ENCODE results near the gene LPCAT4.
"Not testable (repeated sequence)": the region's sequence is repeated elsewhere in the genome, so short reads cannot be mapped to it uniquely, and the experiment has no call there.

LPCAT4 gene

DNA sequence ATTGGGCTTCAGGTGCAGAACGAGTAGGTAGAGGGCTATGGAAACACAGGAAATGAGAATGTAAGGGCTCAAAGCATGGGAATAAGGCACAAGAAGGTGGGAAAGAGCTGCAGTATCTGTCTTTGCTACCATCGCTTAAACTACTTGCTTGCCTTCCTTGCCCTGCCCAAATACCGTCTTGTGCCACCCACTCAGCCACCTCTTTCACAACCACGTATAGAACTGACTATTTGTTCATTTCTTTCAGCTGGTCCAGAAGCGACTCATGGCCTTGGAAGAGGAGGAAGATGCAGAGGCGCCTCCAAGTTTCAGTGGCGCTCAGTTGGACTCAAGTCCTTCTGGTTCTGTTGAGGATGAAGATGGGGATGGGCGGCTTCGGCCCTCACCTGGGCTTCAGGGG is 11.8 kb downstream of the LPCAT4 start:
- H3K36me3 ChIP-seq (ENCODE audit: insufficient read depth, low read length) = peaks cover 11% of the 10 kb centered on the region; the same call in 1 of the 2 replicates
- no peaks in the 10 kb centered on the region for H3K4me1 ChIP-seq (ENCODE audit: insufficient read depth, low read length)
- H3K9ac ChIP-seq (ENCODE audit: low read depth, low read length) = no peak overlapping the region
- H3K9me3 ChIP-seq (ENCODE audit: control insufficient read depth, insufficient read depth, low read length) = no peaks in the 10 kb centered on the region

DNA sequence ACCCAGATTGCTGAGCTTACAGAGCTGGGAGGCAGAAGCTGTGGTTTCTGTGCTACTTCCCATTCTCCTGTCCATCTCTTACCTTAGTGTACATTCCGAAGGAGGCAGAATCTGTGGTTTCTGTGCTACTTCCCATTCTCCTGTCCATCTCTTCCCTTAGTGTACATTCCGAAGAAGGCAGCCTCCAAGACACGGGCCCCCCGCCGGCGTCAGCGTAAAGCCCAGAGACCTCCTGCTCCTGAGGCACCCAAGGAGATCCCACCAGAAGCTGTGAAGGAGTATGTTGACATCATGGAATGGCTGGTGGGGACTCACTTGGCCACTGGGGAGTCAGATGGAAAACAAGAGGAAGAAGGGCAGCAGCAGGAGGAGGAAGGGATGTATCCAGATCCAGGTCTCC is 12.7 kb downstream of the LPCAT4 start:
- H3K4me1 ChIP-seq (ENCODE audit: insufficient read depth, low read length) = no peaks in the 10 kb centered on the region
- H3K36me3 ChIP-seq (ENCODE audit: insufficient read depth, low read length) = peaks cover 9% of the 10 kb centered on the region; the same call in 1 of the 2 replicates
- H3K9ac ChIP-seq (ENCODE audit: low read depth, low read length) = no peak overlapping the region
- no peaks in the 10 kb centered on the region for H3K9me3 ChIP-seq (ENCODE audit: control insufficient read depth, insufficient read depth, low read length)

DNA sequence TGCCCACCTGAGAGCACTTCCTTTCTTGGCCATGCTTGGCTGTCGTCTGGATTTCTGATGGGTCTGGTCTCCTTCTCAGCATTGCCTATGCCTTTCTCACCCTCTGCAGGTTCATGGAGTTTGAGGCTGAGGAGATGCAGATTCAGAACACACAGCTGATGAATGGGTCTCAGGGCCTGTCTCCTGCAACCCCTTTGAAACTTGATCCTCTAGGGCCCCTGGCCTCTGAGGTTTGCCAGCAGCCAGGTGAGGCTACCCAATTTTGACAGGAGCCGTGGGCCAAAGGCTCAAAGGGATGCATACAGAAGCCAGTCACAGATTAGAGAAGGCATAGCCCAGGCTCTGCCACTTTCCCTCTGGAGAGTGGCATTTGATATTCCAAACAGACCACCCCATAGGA is 13.4 kb downstream of the LPCAT4 start:
- Histone ChIP-seq H3K9me3 (ENCODE audit: control insufficient read depth, insufficient read depth, low read length) (no peaks in the 10 kb centered on the region), H3K9ac (ENCODE audit: low read depth, low read length) (no peak overlapping the region), H3K36me3 (ENCODE audit: insufficient read depth, low read length) (peaks cover 4% of the 10 kb centered on the region; the same call in 1 of the 2 replicates), H3K4me1 (ENCODE audit: insufficient read depth, low read length) (no peaks in the 10 kb centered on the region)

DNA sequence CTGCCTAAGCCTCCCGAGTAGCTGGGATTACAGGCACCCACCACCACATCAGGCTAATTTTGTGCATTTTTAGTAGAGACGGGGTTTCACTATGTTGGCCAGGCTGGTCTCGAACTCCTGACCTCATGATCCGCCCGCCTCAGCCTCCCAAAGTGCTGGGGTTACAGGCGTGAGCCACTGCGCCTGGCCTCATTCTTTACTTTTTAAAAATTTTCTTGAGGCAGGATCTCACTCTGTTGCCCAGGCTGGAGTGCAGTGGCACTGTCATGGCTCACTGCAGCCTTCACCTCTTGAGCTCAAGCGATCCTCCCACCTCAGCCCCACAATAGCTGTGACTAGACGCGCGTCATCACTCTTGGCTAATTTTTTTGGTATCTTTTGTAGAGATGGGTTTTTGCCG is 14.0 kb downstream of the LPCAT4 start:
- H3K4me1 ChIP-seq (ENCODE audit: insufficient read depth, low read length); H3K36me3 ChIP-seq (ENCODE audit: insufficient read depth, low read length); H3K9me3 ChIP-seq (ENCODE audit: control insufficient read depth, insufficient read depth, low read length); H3K9ac ChIP-seq (ENCODE audit: low read depth, low read length): not testable (repeated sequence)

DNA sequence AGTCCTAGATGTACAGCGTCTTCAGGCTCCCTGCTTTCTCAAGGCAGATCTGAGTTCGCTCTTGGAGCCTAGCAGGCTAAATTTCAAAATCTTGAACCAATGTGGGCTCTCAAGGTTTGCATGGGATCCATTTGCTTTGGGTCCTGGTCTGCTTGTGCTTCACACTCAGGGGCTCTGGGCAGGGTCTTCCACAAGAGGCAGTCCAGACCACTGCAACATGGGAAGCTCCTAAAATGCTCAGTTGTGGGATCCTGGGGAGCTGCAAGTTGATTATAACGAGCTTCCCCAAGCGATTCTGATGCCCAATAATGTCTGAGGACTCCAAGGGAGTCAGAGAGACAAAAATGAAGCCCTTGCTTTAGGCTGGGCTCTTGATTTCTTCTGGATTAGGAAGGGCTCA is 17.2 kb downstream of the LPCAT4 start:
- Histone ChIP-seq H3K9me3 (ENCODE audit: control insufficient read depth, insufficient read depth, low read length) (no peaks in the 10 kb centered on the region), H3K9ac (ENCODE audit: low read depth, low read length) (no peak overlapping the region), H3K36me3 (ENCODE audit: insufficient read depth, low read length) (no peaks in the 10 kb centered on the region), H3K4me1 (ENCODE audit: insufficient read depth, low read length) (no peaks in the 10 kb centered on the region)

DNA sequence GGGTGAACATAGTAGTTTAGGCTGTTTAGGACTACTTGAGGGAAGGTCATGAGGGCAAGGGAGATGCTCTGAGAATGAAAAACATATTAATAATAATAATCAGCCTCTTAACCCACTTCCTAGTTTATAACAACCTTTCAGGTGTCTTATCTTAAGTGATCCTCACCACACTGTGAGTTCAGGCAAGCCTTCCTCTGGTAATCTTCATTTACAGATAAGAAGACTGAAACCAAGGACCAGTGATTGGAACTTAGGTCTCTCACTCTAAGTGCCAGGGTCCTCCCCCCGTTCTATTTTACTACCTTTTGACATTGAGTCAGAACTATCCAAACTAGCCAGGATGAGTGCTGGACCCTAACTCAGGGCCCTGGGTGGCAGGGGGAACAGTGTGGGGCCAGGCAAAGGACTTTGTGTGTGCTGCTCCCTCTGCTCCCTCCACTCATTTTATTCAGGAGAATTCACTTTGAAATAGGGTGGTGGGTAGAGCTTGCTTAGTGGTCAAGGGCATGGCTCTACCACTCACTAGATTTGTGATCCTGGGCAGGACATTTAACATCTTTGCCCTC is 18.2 kb downstream of the LPCAT4 start:
- Histone ChIP-seq H3K9me3 (ENCODE audit: control insufficient read depth, insufficient read depth, low read length) (no peaks in the 10 kb centered on the region), H3K9ac (ENCODE audit: low read depth, low read length) (no peak overlapping the region), H3K36me3 (ENCODE audit: insufficient read depth, low read length) (no peaks in the 10 kb centered on the region), H3K4me1 (ENCODE audit: insufficient read depth, low read length) (no peaks in the 10 kb centered on the region)

DNA sequence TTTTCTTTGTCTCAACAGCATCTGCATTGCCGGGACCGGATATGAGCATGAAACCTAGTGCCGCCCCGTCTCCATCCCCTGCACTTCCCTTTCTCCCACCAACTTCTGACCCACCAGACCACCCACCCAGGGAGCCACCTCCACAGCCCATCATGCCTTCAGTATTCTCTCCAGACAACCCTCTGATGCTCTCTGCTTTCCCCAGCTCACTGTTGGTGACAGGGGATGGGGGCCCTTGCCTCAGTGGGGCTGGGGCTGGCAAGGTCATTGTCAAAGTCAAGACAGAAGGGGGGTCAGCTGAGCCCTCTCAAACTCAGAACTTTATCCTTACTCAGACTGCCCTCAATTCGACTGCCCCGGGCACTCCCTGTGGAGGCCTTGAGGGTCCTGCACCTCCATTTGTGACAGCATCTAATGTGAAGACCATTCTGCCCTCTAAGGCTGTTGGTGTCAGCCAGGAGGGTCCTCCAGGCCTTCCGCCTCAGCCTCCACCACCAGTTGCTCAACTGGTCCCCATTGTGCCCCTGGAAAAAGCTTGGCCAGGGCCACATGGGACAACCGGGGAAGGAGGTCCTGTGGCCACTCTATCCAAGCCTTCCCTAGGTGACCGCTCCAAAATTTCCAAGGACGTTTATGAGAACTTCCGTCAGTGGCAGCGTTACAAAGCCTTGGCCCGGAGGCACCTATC is 18.9 kb downstream of the LPCAT4 start:
- Histone ChIP-seq H3K9me3 (ENCODE audit: control insufficient read depth, insufficient read depth, low read length) (no peaks in the 10 kb centered on the region), H3K9ac (ENCODE audit: low read depth, low read length) (no peak overlapping the region), H3K36me3 (ENCODE audit: insufficient read depth, low read length) (no peaks in the 10 kb centered on the region), H3K4me1 (ENCODE audit: insufficient read depth, low read length) (no peaks in the 10 kb centered on the region)

DNA sequence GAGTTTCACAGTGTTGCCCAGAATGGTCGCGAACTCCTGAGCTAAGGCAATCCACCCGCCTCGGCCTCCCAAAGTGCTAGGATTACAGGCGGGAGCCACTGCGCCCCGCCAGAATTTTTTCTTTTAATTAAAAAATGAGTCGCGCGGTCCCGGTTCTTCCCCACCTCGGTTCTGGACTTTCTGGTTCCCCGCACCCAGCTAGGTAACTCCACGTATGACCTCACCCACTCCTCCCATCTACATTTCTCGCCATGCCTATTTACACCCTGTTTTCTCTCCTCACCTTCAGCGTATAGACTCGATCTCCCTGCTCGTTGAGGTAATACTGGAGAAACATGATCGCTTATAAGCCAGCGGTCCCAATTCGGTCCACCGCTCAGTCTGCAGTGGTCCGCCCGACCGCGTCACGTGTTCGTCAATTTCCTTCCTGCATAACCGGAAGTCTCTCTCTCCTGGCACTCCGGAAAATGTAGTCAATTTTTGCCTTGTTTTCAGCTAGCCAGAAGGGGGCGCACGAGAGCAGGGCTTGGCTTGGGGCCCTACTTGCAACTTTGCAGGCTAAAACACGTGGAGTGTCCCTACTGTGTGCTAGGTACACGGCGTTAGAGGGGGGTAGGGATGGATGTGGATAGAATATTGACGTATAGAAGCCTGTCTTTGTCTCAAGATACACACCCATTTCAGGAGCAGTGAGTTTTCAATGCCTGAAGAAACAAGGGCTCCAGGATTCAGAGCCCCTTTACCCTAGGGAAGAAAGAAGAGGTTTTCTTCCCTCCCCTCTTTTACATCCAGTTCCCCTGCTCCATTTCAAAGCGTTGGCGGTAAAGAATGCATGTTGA is 24.0 kb downstream of the LPCAT4 start, which contains the start of the genes NOP10 and NUTM1:
TSS of gene NOP10 (minus strand) at position 400 of the 839 bp plus-strand sequence. CDS start at position 337, 63 bp downstream.
TSS of gene NUTM1 (plus strand) at position 579 of the 839 bp plus-strand sequence. CDS start 382 bp downstream, outside the sequence.
- Histone ChIP-seq H3K9me3 (ENCODE audit: control insufficient read depth, insufficient read depth, low read length) (no peaks in the 10 kb centered on the region), H3K9ac (ENCODE audit: low read depth, low read length) (peak within 1 kb of the TSS; percentile 72), H3K4me1 (ENCODE audit: insufficient read depth, low read length) (no peaks in the 10 kb centered on the region; the same call in 1 of the 2 replicates), H3K36me3 (ENCODE audit: insufficient read depth, low read length) (peaks cover 5% of the 10 kb centered on the region; the same call in 1 of the 2 replicates)

DNA sequence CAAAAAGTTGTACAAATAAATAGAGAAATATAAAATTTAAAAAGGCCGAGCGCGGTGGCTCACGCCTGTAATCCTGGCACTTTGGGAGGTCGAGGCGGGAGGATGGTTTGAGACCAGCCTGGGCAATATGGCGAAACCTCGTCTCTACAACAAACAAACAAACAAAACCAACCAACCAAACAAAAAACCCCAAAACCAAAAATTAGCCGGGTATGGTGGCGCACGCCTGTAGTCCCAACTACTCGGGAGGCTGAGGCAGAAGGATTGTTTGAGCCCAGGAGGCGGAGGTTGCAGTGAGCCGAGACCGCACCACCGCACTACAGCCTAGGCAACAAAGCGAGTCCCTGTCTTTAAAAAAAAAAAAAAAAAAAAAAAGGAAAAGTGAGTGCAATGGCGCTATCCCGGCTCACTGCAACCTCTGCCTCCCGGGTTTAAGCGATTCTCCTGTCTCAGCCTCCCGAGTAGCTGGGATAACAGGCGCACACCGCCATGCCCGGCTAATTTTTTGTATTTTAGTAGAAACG is 24.7 kb downstream of the LPCAT4 start:
- H3K4me1 ChIP-seq (ENCODE audit: insufficient read depth, low read length); H3K9me3 ChIP-seq (ENCODE audit: control insufficient read depth, insufficient read depth, low read length); H3K36me3 ChIP-seq (ENCODE audit: insufficient read depth, low read length): not testable (repeated sequence)
- H3K9ac ChIP-seq (ENCODE audit: low read depth, low read length) = peak overlapping the region; percentile 72

DNA sequence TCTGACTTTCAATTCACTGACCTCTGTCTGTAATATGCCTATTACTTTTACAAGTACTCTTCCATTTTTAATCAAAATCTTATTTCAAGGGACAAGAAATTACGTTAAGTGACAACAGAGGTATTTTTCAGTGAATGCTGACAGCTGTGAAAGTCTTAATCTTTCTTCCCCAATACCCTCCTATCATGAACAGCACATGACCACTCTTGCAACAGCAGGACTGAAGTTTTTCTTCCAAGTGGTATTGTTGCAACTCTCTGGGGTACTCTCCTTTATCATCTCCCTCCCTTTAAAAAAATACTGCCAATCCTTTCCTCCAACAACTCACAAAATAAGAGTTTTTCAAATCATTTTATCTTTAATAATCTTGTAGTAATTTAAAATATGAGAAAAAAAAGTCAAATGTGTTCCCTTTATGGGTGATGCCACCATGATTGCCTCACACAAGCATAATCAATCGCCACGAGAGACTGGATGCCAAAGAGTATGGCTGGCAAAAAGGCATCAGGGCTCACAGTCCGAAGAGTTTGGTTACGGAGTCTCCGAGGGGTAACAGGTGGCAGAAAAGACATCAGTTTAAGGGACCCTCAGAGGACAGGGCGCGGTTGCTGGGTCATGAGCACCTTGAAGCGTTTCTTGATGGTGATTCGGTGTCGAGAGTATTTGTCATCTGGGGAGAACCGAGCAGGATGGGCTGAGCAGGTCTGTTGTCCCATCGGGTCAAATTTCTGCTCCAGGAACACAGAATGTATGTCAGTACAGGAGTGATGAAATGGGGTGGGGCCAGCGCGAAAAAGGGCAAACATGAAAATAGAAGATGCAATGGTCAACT is 25.4 kb downstream of the LPCAT4 start:
- Histone ChIP-seq H3K9ac (ENCODE audit: low read depth, low read length) (peak overlapping the region; percentile 72), H3K36me3 (ENCODE audit: insufficient read depth, low read length) (peaks cover 5% of the 10 kb centered on the region; the same call in 1 of the 2 replicates), H3K9me3 (ENCODE audit: control insufficient read depth, insufficient read depth, low read length) (no peaks in the 10 kb centered on the region), H3K4me1 (ENCODE audit: insufficient read depth, low read length) (no peaks in the 10 kb centered on the region; the same call in 1 of the 2 replicates)

DNA sequence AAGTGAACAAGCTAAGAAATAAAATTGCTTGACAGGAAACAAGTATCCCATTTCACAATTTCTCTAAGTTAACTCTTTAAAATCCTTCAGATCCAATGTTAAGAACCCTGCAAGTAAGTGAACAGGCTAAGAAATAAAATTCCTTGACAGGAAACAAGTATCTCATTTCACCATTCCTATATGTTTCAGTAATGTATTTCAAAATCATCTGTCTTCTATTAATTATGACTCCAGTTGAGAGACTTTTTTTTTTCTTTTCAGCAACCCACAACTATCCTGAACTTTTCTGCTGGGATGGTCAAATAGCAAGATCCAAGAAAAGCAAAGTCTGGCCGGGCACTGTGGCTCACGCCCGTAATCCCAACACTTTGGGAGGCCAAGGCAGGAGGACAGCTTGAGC is 27.1 kb downstream of the LPCAT4 start:
- Histone ChIP-seq H3K9ac (ENCODE audit: low read depth, low read length) (no peak overlapping the region), H3K9me3 (ENCODE audit: control insufficient read depth, insufficient read depth, low read length) (no peaks in the 10 kb centered on the region), H3K4me1 (ENCODE audit: insufficient read depth, low read length) (no peaks in the 10 kb centered on the region; the same call in 1 of the 2 replicates), H3K36me3 (ENCODE audit: insufficient read depth, low read length) (peaks cover 5% of the 10 kb centered on the region; the same call in 1 of the 2 replicates)

DNA sequence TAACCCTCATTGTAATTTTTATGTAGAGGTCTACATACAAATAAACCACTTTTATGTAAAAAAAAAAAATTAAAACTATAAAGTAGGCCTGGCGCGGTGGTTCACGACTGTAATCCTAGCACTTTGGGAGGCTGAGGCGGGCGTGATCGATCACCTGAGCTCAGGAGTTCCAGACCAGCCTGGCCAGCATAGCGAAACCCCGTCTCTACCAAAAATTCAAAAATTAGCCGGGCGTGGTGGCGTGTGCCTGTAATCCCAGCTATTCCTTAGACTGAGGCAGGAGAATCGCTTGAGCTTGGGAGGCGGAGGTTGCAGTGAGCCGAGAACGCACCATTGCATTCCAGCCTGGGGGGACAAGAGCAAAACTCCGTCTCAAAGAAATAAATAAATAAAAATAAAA is 28.6 kb downstream of the LPCAT4 start:
- peak overlapping the region; percentile 65 for H3K9ac ChIP-seq (ENCODE audit: low read depth, low read length)

DNA sequence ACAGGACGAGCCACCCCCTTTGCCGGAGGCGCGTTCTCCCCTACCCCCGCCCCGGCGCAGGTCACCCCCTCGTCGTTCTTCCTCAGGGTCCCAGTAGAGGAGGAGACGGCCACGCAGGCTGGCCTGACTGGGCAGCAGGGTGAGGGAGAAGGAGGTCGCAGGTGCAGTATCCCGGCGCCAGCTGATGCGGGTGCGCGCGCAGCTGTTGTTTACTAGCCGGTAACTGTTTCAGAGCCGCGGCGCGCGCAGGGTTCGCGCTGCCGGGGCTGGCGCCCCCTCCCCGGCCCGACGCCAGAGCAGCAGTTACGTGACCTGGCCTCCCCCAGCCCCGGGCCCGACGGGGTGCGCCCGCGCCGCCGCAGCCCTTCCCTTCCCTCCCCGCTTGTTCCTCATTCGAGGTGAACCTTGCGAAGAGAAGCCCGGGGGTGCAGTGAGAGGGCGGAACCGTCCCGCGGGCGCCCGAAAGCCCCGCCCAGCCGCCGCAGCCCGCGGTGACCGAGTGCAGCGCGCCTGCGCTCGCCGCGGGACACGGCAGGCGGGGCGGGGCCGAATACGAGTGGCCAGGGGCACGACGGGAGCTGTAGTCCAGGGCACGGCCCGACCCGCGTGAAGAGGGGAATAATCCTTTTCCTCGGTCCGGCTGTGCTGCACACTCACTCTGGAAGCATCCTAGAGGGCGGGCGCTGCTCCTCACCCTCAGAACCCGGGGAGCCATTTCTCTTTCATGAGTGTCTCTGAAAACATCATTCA is 29.3 kb downstream of the LPCAT4 start, which contains the start of gene SLC12A6:
TSS of gene SLC12A6 (minus strand) at position 225 of the 750 bp plus-strand sequence. CDS start 1,101 bp downstream, outside the sequence.
- H3K4me1 ChIP-seq (ENCODE audit: insufficient read depth, low read length) = no peaks in the 10 kb centered on the region; the same call in 1 of the 2 replicates
- H3K9ac ChIP-seq (ENCODE audit: low read depth, low read length) = peak within 1 kb of the TSS; percentile 65
- H3K36me3 ChIP-seq (ENCODE audit: insufficient read depth, low read length) = peaks cover 5% of the 10 kb centered on the region; the same call in 1 of the 2 replicates
- H3K9me3 ChIP-seq (ENCODE audit: control insufficient read depth, insufficient read depth, low read length) = no peaks in the 10 kb centered on the region

More for the DNA sequence above, 28.6 kb downstream of the LPCAT4 start:
- no peaks in the 10 kb centered on the region for H3K9me3 ChIP-seq (ENCODE audit: control insufficient read depth, insufficient read depth, low read length)
- no peaks in the 10 kb centered on the region; the same call in 1 of the 2 replicates for H3K4me1 ChIP-seq (ENCODE audit: insufficient read depth, low read length)
- H3K36me3 ChIP-seq (ENCODE audit: insufficient read depth, low read length) = peaks cover 5% of the 10 kb centered on the region; the same call in 1 of the 2 replicates

All from ES-I3 (cell line).